NCI-H510A treated with DMSO at 0.1 percent for 48 hours (cell line): Measurements from ENCODE around the gene NR4A2.

Experiments used
- DNase-seq: peaks from one replicate; lab custom pipeline; 2025; lab: John Stamatoyannopoulos, UW

The NR4A2 gene

DNA sequence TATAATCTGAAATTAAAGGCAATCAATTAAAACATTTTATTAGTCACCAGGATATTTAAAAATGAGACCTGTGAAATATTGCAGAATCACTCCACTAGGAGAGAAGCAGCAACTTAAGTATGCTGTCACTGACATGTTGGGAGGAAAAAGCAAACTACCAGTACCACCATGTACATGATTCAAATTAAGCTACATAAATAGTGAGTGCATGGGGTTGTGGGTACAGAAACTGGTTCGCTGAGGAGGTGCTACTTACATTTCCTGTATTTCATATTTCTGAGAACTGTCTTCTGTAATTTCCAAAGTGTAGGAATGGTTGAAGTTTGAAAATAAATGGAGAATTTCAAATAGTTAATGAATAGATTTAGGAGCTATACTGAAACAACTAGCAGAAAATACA, 7.9 kb upstream of the NR4A2 start:
- DNase-seq: no peak

DNA sequence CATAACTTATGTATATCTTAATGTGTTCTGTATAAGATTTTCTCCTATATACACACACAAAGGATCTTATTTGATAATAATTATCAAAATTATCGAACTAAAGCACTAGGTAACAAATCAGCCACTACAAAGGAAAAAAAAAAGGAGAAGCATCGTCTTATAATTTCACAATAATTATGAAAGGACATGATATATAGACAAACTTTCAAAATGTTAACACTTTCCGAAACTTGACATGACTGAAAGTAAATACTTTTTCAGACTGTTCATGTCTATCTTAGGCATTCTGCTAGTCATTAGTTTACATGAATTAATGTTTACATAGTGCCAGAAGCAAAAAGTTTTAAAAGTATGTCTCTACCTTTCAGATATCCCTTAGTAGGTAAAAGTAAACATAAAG, 7.3 kb upstream of the NR4A2 start:
- DNase-seq: no peak

GRCh38 chr2:156339110-156339847, 6.8 kb upstream of the NR4A2 start:
- DNase-seq: peak; percentile 50

DNA sequence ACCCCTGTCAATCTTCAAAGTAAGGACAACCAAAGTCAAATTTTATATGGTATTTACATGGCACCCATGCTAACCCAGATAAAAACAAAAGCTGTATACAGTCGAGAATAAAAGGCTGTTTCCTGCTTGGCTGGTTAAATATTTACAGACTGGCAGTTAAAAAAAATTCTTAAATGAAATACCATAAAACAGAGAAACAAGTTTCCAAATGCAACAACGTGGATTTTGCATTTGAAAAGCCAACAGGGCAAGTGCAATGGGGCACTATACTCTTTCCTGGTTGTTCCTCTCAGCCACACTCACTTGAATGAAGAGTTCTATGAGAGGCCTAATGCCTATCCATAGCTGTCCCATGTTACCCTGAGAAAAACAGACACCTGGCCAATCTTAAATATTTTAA, 6.1 kb upstream of the NR4A2 start:
- DNase-seq: peak; percentile 53

GRCh38 chr2:156334496-156335478, 2.3 kb upstream of the NR4A2 start:
- peak; percentile 34 for DNase-seq

- DNase-seq: peak; percentile 23
These were observed 1.5 kb upstream of the NR4A2 start for GRCh38 chr2:156333951-156334495.

GRCh38 chr2:156333274-156333950, 891 bp upstream of the NR4A2 start:
- DNase-seq: no peak

- peak; percentile 32 for DNase-seq
These were observed 312 bp downstream of the NR4A2 start for GRCh38 chr2:156332284-156332533.

DNA sequence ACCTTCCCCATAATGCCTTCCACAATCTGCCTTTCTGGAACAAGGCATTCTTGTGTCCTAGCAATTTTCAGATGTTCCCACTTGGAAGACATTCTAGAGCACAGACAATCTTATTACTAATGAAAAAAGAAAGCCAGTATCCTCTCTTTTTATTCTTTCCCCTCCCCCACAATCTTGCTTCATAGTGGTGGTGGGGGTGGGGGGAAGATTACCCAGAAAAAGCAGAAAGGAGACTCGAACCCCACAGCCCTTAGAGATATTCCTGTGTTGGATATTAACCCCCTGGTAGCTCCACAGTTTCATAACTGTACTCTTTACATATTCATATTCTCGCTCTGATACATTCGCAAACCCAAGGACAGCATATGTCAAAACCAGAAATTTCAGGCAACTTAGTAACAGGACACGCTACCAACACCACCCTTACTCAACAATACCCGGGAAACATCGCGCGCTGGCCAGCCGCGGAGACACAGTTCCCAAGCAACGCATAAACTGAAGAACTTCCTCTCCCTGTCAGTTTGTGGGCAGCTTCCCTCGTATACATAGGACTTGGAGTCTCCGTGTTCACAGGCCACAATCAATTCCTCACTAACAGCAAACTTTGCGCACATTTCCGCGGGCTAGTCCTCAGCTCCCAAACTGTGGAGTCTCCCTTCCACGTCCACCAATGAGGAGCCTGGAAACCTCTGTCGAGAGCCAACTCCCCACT, 793 bp downstream of the NR4A2 start:
- DNase-seq: no peak

DNA sequence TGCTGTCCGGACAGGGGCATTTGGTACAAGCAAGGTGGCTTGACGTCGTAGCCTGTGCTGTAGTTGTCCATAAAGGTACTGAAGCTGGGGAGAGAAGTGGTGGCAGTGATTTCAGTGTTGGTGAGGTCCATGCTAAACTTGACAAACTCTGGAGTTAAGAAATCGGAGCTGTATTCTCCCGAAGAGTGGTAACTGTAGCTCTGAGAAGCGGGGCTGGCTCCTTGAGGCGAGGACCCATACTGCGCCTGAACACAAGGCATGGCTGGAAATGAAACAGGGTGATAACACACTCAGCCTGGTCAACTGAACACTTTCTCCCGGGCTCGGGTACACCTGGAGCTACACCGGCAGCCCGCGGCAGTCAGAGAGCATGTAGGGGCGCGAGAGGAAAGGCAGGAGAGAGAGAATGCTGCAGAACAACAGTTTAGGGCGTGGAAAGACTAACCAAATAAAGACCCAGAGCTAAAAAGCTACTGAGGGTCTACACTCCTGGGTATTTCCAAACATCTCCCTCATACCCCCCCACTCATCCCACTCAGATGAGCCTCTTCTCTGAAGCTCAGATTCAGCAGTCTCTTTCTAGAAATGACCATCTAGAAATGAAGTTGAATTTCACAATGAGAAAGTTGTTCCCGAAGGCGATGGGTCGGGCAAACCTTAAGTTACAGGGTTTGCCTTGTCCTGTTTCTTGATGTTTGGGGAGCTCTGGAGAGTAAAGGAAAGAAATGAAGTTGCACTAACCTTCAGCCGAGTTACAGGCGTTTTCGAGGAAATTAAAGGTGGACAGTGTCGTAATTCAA, 2.4 kb downstream of the NR4A2 start:
- DNase-seq: no peak

GRCh38 chr2:156329031-156329926, 3.2 kb downstream of the NR4A2 start:
- no peak for DNase-seq

GRCh38 chr2:156327835-156328695, 4.5 kb downstream of the NR4A2 start:
- DNase-seq: no peak

DNA sequence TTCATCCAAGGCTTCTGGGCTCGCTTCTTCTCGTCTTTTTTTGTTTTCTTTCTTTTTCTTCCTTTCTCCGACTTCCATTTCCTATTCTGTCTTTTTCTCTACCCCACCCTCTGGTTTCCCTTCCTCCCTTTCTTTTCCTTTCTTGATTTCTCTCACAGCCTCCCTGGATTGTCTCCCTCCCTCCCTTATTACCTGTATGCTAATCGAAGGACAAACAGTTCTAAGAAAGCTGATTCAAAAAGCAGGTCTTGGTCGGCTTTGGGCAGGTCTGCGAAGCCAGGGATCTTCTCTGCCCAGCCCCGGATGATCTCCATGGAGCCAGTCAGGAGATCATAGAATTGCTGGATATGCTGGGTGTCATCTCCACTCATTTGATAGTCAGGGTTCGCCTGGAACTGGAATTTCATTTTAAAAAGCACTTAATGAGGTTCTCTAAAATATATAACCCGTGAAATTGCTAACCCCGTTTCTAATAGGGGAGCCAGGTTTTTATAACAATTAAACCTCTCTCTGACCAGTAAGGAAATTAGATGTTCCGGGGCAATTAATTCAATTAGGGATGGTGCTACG, 5.9 kb downstream of the NR4A2 start:
- no peak for DNase-seq

GRCh38 chr2:156325688-156326525, 6.6 kb downstream of the NR4A2 start:
- DNase-seq: no peak

- DNase-seq: no peak
These were observed 8.8 kb downstream of the NR4A2 start for GRCh38 chr2:156323754-156324153.

DNA sequence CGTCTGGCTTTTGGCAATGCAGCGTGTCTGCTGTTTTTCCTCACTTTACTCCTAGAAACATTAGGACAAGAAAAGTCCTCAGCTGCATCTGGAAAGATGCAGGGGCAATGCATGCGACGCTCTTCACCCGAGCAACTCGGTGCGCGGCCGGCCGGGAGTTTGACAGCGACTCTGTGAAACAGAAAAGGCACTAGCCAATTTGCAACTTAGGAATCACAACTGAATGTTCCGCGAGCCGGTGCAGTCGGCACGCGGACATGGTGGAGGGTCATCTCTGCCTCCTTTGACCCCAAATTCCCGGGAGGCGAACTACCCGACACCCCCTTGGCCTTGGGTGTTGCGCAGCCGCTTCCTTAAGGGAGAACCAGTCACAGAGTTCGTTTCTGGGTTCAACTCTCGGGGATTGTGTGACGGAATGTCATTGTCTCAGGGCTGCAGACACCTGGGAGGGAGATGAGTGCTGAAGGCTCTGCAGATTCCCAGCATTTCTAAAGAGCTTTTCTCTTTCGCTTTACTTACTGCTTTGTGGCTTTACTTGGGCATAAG, 9.8 kb downstream of the NR4A2 start:
- no peak for DNase-seq

DNA sequence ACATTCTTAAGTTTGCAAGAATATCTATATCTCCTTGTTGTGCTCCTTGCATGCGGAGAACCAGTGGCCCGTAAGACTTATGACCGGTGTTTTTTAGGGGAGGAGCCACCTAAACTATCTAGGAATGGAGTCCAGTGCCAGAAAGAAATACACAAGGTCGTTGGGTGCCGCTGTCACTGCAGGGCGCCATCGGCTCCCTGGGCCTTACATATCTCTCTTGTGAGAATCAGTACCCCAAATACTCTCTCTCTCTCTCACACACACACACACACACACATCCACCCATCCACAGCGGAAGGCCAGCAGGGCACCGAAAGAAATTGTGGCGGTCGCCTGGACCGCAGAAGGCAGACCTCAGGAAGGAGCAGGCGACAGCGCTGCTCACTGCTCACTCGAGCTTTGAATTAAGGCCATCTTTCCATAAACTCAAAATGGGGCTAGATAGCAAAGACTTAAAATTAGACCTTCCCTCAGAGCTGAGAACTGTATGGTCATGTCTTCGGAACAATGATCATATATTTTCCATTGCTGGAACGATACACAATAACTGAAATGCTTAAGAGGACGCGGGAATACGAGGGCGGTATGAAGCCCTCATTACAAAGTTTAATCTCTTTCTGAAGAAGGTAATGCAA, 10.4 kb downstream of the NR4A2 start:
- no peak for DNase-seq
